Measurements from ENCODE around the gene ZBTB20. TPM values are rescaled to one million over a fixed set of nuclear protein-coding genes. Genes with fewer than 3 reads are reported as not detected.

The ZBTB20 gene
- total and polyA plus RNA-seq, 7 donors, result under 0.01 to 113 (median 58.6) TPM

- TF ChIP-seq CTCF (IDR thresholded peaks at IDR 0.05) (no peak), EP300 (IDR thresholded peaks at IDR 0.05) (no peak), POLR2AphosphoS5 (IDR thresholded peaks at IDR 0.05) (no peak), POLR2A (IDR thresholded peaks at IDR 0.05) (no peak)
- Histone ChIP-seq H3K27me3 (no peaks in the 10 kb centered on the region), H3K4me3 (no peak overlapping the region), H3K9me3 (no peaks in the 10 kb centered on the region), H3K27ac (no peak overlapping the region), H3K4me1 (peaks cover 0 to 8% (median 0%) of the 10 kb centered on the region in 4 donors), H3K36me3 (no peaks in the 10 kb centered on the region)
- intact Hi-C loops (cut with DNase I), result no loop called here
- 30 to 78% methylated on average over 7 of the region's 7 CpGs for WGBS, 2 donors
- no peak for DNase-seq
Observed at GRCh38 chr3:114718071-114718897, 428.8 kb downstream of the ZBTB20 start.

GRCh38 chr3:114716916-114717315 lies 430.2 kb downstream of the ZBTB20 start:
- intact Hi-C loops (cut with DNase I), result no loop called here
- Histone ChIP-seq H3K4me3 (no peak overlapping the region), H3K27me3 (no peaks in the 10 kb centered on the region), H3K4me1 (peaks cover 0 to 8% (median 0%) of the 10 kb centered on the region in 4 donors), H3K27ac (no peak overlapping the region), H3K36me3 (no peaks in the 10 kb centered on the region), H3K9me3 (no peaks in the 10 kb centered on the region)
- no peak for DNase-seq
- TF ChIP-seq EP300 (IDR thresholded peaks at IDR 0.05) (no peak), CTCF (IDR thresholded peaks at IDR 0.05) (no peak), POLR2A (IDR thresholded peaks at IDR 0.05) (no peak), POLR2AphosphoS5 (IDR thresholded peaks at IDR 0.05) (no peak)

DNA sequence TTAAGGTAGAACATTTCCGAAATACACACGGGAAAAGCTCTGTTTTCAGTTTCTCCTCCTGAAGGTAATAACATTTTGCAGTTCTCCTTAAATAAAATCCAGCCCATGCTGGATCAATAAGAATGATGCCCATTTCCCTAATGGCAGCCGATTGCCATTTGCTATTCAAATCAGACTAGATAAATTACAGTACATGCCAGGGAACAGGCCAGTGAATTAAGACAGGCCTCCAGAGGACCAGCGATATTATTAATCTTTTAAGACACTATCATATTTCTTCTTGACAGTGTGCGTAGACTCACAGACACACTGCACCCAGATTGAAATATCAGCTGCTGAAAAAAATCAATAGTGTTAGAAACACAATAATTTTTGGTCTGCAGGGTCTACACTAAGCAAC lies 431.0 kb downstream of the ZBTB20 start:
- TF ChIP-seq POLR2A (IDR thresholded peaks at IDR 0.05), result no peak
- no peak for TF ChIP-seq EP300 (IDR thresholded peaks at IDR 0.05)
- no peak for TF ChIP-seq CTCF (IDR thresholded peaks at IDR 0.05)
- no peak for TF ChIP-seq POLR2AphosphoS5 (IDR thresholded peaks at IDR 0.05)
- no peak overlapping the region for H3K4me3 ChIP-seq
- 94 to 96% methylated on average over 5 of the region's 5 CpGs for WGBS, 2 donors
- H3K4me1 ChIP-seq, result peaks cover 0 to 8% (median 0%) of the 10 kb centered on the region in 4 donors
- no peak for DNase-seq
- H3K9me3 ChIP-seq, result no peaks in the 10 kb centered on the region
- H3K27me3 ChIP-seq, result no peaks in the 10 kb centered on the region
- H3K27ac ChIP-seq, result no peak overlapping the region
- H3K36me3 ChIP-seq, result no peaks in the 10 kb centered on the region
- intact Hi-C loops (cut with DNase I), result no loop called here

DNA sequence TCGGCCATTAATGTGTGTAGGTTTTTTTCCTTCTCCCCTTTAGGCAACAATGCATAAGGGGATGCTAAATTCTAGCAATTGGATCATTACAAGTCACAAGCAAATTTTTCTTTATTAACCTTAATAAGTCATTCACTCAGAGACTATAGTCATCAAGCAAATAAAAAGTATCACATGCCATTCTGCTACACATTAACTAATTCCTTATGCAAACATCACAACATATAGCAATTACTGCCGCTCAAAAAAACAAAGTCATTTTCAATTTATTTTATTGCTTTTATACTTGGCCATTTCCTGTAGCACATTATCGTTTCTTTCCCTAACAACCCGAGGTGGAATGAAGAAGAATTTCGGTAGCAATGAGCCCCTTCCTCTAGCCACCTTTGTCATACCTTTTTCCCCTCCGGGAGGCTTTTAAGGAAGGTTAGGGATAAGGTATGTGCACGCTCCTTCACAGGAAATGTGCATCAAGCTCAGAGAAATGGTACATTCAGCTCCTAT lies 432.1 kb downstream of the ZBTB20 start:
- no peak for TF ChIP-seq POLR2AphosphoS5 (IDR thresholded peaks at IDR 0.05)
- TF ChIP-seq CTCF (IDR thresholded peaks at IDR 0.05), result no peak
- TF ChIP-seq EP300 (IDR thresholded peaks at IDR 0.05), result no peak
- TF ChIP-seq POLR2A (IDR thresholded peaks at IDR 0.05), result no peak
- Histone ChIP-seq H3K27me3 (no peaks in the 10 kb centered on the region), H3K36me3 (no peaks in the 10 kb centered on the region), H3K27ac (no peak overlapping the region), H3K4me3 (no peak overlapping the region), H3K4me1 (peaks cover 0 to 8% (median 0%) of the 10 kb centered on the region in 4 donors), H3K9me3 (no peaks in the 10 kb centered on the region)
- 19 to 74% methylated on average over 7 of the region's 7 CpGs for WGBS, 2 donors
- no peak for DNase-seq
- intact Hi-C loops (cut with DNase I), result no loop called here
